HepG2 (cell line): Measurements from ENCODE around the gene MAPK1. TPM values are rescaled to one million over a fixed set of nuclear protein-coding genes. Genes with fewer than 3 reads are reported as not detected.
A peak's percentile ranks its signal among the peaks of the same experiment; 100 is the strongest.

Source experiments
- BRF2 ChIP-seq: sonication (generic); formaldehyde crosslinking; IDR thresholded peaks from 2 replicates; pipeline ENCODE4 v1.8.1; 2022; ENCODE audit warnings: mild to moderate bottlenecking, missing genetic modification reagents
- EP300 ChIP-seq, 3 experiments: sonication (generic) in 1 of 3; formaldehyde crosslinking in 1 of 3; IDR thresholded peaks; 2 replicates each; pipeline versions ENCODE4 v1.5.1 to v1.6.1; 2011 to 2020; ENCODE audit warnings: low read depth in 2 of 3, low read length in 2 of 3, borderline replicate concordance in 1 of 3, improper control_type of control experiment in 1 of 3, mild to moderate bottlenecking in 1 of 3, missing genetic modification reagents in 1 of 3, moderate library complexity in 1 of 3
- GABPB1 ChIP-seq: IDR thresholded peaks from 2 replicates; pipeline ENCODE4 v1.6.1; 2016; ENCODE audit warnings: mild to moderate bottlenecking, missing genetic modification reagents, moderate library complexity, missing compliant biosample characterization
- GTF3A ChIP-seq: sonication (generic); formaldehyde crosslinking; conservative IDR thresholded peaks from 2 replicates; pipeline ENCODE4 v1.4.0; 2020; ENCODE audit warnings: mild to moderate bottlenecking, missing genetic modification reagents
- MYNN ChIP-seq: sonication (generic); formaldehyde crosslinking; IDR thresholded peaks from 2 replicates; pipeline ENCODE4 v1.4.0; 2020; ENCODE audit warnings: mild to moderate bottlenecking, low read depth, missing genetic modification reagents
- NFAT5 ChIP-seq: sonication (generic); formaldehyde crosslinking; IDR thresholded peaks from 2 replicates; pipeline ENCODE4 v1.4.0; 2020; ENCODE audit warnings: missing genetic modification reagents
- PITX1 ChIP-seq: sonication (generic); formaldehyde crosslinking; IDR thresholded peaks from 2 replicates; pipeline ENCODE4 v1.5.1; 2020; ENCODE audit warnings: mild to moderate bottlenecking, missing genetic modification reagents
- PLSCR1 ChIP-seq: sonication (generic); formaldehyde crosslinking; IDR thresholded peaks from 2 replicates; pipeline ENCODE4 v1.5.0; 2020; ENCODE audit warnings: missing genetic modification reagents, mild to moderate bottlenecking, borderline replicate concordance
- ZNF138 ChIP-seq: sonication (generic); formaldehyde crosslinking; IDR thresholded peaks from 2 replicates; pipeline ENCODE4 v1.5.0; 2020; ENCODE audit warnings: mild to moderate bottlenecking, low read depth, missing genetic modification reagents
- ZNF24 ChIP-seq: fragments of 450-650 bp; IDR thresholded peaks from 2 replicates; pipeline ENCODE4 v1.6.1; 2017; ENCODE audit warnings: antibody characterized with exemption, mild to moderate bottlenecking
- ZNF607 ChIP-seq: sonication (generic); formaldehyde crosslinking; IDR thresholded peaks from 2 replicates; pipeline ENCODE4 v1.5.1; 2020; ENCODE audit warnings: missing genetic modification reagents, mild to moderate bottlenecking, borderline replicate concordance
- ZNF850 ChIP-seq: sonication (generic); formaldehyde crosslinking; conservative IDR thresholded peaks from 2 replicates; pipeline ENCODE4 v1.9.0; 2021; ENCODE audit warnings: mild to moderate bottlenecking, missing genetic modification reagents
- polyA plus RNA-seq, 8 experiments: library from polyadenylated mRNA; depleted of rRNA in 3 of 8; stranded (reverse) in 7 of 8; unstranded in 1 of 8; fragments of >200 nt; fragmentation: Illumina TruSeq in 4 of 8; extraction: Trizol in 4 of 8; gene quantifications; 2 replicates each; pipeline versions ENCODE4 v1.2.1 to v1.2.3, GENCODE V29; 2011 to 2016; ENCODE audit warnings: low read depth in 4 of 8, missing spikeins in 1 of 8, mixed read lengths in 1 of 8; ENCODE audit not compliant: insufficient read depth in 1 of 8
- total RNA-seq, 5 experiments: library from RNA; depleted of rRNA; stranded (reverse); fragments of >200 nt; fragmentation: Illumina TruSeq; extraction: Trizol; gene quantifications; 2 replicates each; pipeline ENCODE4 v1.2.3, GENCODE V29; 2016; ENCODE audit warnings: low read depth in 1 of 5
- TF ChIP-seq, protein P1 (sequence below): sonication (generic); formaldehyde crosslinking; conservative IDR thresholded peaks from 2 replicates; pipeline ENCODE4 v1.4.0; 2020; ENCODE audit warnings: mild to moderate bottlenecking, missing genetic modification reagents, moderate library complexity

MAPK1 gene
- total and polyA plus RNA-seq, 2 of the 13 experiments (the other 11 are each of a cell fraction or from before 2014, with no cell fraction given): 107 to 114 TPM

DNA sequence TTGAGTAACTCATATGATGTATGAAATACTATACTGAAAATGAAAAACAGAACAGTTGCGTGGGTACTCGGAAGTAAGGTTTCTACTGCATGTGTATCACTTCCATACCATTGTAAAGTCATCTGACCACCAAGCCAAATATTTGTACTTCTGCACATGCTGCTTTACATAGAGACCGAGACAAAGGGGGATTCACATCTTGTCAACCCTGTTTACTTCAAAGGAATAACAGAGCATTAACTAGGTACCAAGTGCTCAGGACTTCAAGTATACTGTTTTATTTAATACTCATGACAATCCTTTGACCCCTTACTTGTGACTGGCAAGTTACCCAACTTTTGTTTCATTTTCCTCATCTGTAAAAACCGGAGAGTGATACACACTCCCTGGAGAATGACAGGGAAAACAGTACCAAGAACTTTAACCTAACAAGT lies 9.9 kb downstream of the MAPK1 start (continued):
- TF ChIP-seq ZNF24 (no peak), NFAT5 (CRISPR knock-in tag) (no peak), BRF2 (CRISPR knock-in tag) (no peak), ZNF138 (no peak), EP300 (IDR thresholded peaks at IDR 0.05; ENCODE audit: low read depth in 2 of 2, low read length in 2 of 2) (peak in 1 of 2 experiments; percentile 57; a peak in 2 of 4 replicates), EP300 (CRISPR knock-in tag; IDR thresholded peaks at IDR 0.05; ENCODE audit: borderline replicate concordance) (no peak; the same call in 1 of the 2 replicates), PLSCR1 (no peak), GTF3A (CRISPR knock-in tag) (no peak), MYNN (CRISPR knock-in tag) (no peak), ZNF850 (CRISPR knock-in tag) (no peak), GABPB1 (CRISPR knock-in tag) (no peak), PITX1 (CRISPR knock-in tag) (peak; percentile 80), ZNF607 (CRISPR knock-in tag) (no peak)
- TF ChIP-seq, protein P1, sequence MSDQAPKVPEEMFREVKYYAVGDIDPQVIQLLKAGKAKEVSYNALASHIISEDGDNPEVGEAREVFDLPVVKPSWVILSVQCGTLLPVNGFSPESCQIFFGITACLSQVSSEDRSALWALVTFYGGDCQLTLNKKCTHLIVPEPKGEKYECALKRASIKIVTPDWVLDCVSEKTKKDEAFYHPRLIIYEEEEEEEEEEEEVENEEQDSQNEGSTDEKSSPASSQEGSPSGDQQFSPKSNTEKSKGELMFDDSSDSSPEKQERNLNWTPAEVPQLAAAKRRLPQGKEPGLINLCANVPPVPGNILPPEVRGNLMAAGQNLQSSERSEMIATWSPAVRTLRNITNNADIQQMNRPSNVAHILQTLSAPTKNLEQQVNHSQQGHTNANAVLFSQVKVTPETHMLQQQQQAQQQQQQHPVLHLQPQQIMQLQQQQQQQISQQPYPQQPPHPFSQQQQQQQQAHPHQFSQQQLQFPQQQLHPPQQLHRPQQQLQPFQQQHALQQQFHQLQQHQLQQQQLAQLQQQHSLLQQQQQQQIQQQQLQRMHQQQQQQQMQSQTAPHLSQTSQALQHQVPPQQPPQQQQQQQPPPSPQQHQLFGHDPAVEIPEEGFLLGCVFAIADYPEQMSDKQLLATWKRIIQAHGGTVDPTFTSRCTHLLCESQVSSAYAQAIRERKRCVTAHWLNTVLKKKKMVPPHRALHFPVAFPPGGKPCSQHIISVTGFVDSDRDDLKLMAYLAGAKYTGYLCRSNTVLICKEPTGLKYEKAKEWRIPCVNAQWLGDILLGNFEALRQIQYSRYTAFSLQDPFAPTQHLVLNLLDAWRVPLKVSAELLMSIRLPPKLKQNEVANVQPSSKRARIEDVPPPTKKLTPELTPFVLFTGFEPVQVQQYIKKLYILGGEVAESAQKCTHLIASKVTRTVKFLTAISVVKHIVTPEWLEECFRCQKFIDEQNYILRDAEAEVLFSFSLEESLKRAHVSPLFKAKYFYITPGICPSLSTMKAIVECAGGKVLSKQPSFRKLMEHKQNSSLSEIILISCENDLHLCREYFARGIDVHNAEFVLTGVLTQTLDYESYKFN (CRISPR knock-in tag): peak; percentile 69
